Mononuclear cell (primary cell): ENCODE results near the gene ZNF627. TPM values are rescaled to one million over a fixed set of nuclear protein-coding genes. Genes with fewer than 3 reads are reported as not detected.
"Not testable (repeated sequence)": the region's sequence is repeated elsewhere in the genome, so short reads cannot be mapped to it uniquely, and the experiment has no call there.

Experiments
- H3K27me3 ChIP-seq: 2 replicates; pipeline ENCODE4 v1.6.0; 2011; ENCODE audit warnings: low read length, control low read depth; ENCODE audit not compliant: insufficient read depth
- H3K4me1 ChIP-seq: 2 replicates; pipeline ENCODE4 v1.5.1; 2011; ENCODE audit warnings: mild to moderate bottlenecking, low read length, control low read depth; ENCODE audit not compliant: insufficient read depth
- H3K4me3 ChIP-seq: 2 replicates; pipeline ENCODE4 v1.5.1; 2011; ENCODE audit warnings: mild to moderate bottlenecking, low read length, moderate library complexity
- H3K9me3 ChIP-seq: 2 replicates; pipeline ENCODE4 v1.5.1; 2011; ENCODE audit warnings: low read depth, mild to moderate bottlenecking, control low read depth, low read length
- total RNA-seq: library from RNA; depleted of rRNA; stranded (reverse); fragments of >200 nt; gene quantifications from one replicate; pipeline ENCODE4 v1.2.3, GENCODE V29; 2012

ZNF627 gene
- total RNA-seq, 1 donor, result 11.5 TPM

DNA sequence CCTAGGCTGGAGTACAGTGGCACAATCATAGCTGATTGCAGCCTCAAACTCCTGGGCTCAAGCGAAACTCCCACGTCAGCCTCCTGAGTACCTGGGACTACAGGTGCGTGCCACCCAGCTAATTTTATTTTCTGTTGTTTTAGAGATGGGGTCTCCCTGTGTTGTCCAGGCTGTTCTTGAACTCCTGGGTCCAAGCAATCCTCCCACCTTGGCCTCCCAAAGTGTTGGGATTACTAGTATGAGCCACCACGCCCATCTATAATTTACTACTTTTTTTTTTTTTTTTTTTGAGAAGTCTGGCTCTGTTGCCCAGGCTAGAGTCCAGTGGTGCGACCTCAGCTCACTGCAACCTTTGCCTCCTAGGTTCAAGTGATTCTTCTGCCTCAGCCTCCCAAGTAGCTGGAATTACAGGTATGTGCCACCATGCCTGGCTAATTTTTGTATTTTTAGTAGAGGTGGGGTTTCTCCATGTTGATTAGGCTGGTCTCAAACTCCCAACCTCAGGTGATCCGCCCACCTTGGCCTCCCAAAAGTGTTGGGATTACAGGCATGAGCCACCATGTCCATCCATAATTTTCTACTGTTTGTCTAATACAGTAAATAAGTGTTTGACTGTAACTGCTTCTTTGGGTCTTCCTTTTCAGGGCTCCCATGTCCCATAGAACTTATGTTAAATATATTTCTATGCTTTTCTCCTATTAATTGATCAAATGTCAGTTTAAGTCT, 33.0 kb upstream of the ZNF627 start:
- H3K27me3 ChIP-seq, result not testable (repeated sequence)

DNA sequence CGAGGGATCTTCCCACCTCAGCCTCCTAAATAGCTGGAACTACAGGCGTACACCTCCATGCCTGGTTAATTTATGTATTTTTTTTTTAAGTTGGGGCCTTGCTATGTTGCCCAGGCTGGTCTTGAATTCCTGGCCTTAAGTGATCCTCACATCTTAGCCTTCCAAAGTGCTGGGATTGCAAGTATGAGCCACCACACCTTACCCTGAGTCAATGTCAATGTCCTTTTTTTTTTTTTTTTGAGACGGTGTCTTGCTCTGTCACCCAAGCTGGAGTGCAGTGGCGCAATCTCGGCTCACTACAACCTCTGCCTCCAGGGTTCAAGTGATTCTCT, 31.7 kb upstream of the ZNF627 start:
- not testable (repeated sequence) for H3K27me3 ChIP-seq, H3K4me3 ChIP-seq, H3K9me3 ChIP-seq
- peaks cover 41% of the 10 kb centered on the region for H3K4me1 ChIP-seq

More for the DNA sequence above, 33.0 kb upstream of the ZNF627 start:
- H3K4me3 ChIP-seq, H3K9me3 ChIP-seq: not testable (repeated sequence)
- peaks cover 49% of the 10 kb centered on the region for H3K4me1 ChIP-seq

DNA sequence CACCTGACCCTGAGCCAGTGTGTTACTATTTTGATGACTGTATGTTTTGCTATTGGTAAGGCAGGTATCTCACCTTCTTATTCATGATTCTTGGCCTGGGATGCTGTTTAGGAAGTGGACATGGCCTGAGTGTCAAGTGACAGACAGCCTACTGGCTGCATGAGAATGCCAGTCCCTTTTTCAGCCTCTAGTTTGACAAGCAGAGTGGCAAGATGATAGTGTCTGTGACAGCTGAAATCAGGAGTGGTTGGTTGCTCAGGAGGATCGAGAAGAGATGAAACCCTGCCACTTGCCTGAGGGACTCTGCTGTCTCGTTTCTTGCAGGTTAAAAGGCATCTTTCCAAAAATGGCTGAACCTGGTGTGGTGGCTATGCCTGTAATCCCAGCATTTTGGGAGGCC, 31.1 kb upstream of the ZNF627 start:
- Histone ChIP-seq H3K4me3 (no peak overlapping the region), H3K9me3 (no peaks in the 10 kb centered on the region), H3K4me1 (peaks cover 36% of the 10 kb centered on the region), H3K27me3 (no peaks in the 10 kb centered on the region)

DNA sequence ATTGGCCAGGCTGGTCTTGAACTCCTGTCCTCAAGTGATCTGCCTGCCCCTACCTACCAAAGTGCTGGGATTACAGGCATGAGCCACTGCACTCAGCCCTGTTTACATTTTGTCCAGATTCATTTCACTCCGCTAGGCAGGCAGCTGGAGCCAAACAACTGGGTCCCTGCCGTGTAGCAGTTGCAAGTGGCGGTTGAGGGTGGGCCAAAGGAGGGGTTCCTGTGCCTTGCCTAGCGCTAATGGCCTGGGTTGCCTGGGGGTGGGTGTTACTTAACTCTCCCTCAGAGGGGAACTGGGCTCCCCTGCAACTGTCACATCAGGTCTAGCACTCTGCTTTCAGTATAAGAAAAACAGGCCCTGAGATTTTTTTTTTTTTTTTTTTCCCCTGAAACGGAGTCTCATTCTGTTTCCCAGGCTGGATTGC, 27.2 kb upstream of the ZNF627 start:
- Histone ChIP-seq H3K4me1 (peaks cover 27% of the 10 kb centered on the region), H3K9me3 (no peaks in the 10 kb centered on the region), H3K4me3 (no peak overlapping the region), H3K27me3 (no peaks in the 10 kb centered on the region)

DNA sequence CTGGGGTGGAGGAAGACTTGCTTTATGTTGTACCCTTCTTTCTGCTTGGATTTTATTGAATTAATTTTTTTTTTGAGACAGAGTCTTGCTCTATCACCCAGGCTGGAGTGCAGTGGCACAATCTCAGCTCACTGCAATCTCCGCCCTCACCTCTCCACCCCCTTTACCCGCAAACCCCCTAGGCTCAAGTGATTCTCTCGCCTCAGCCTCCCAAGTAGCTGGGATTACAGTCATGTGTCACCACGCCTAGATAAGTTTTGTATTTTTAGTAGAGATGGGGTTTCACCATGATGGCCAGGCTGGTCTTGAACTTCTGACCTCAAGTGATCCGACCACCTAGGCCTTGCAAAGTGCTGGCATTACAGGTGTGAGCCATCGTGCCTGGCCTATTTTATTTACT, 23.9 kb upstream of the ZNF627 start:
- H3K9me3 ChIP-seq, H3K4me3 ChIP-seq, H3K27me3 ChIP-seq: not testable (repeated sequence)
- peaks cover 30% of the 10 kb centered on the region for H3K4me1 ChIP-seq

DNA sequence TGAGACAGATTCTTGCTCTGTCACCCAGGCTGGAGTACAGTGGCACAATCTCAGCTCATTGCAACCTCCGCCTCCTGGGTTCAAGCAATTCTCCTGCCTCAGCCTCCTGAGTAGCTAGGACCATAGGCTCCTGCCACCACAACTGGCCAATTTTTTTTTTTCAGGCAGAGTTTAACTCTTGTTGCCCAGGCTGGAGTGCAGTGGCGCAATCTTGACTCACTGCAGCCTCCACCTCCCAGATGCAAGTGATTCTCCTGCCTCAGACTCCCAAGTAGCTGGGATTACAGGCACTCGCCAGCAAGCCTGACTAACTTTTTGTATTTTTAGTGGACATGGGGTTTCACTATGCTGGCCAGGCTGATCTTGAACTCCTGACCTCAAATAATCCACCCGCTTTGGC, 23.5 kb upstream of the ZNF627 start:
- not testable (repeated sequence) for H3K4me3 ChIP-seq, H3K27me3 ChIP-seq, H3K9me3 ChIP-seq
- H3K4me1 ChIP-seq, result peaks cover 30% of the 10 kb centered on the region

DNA sequence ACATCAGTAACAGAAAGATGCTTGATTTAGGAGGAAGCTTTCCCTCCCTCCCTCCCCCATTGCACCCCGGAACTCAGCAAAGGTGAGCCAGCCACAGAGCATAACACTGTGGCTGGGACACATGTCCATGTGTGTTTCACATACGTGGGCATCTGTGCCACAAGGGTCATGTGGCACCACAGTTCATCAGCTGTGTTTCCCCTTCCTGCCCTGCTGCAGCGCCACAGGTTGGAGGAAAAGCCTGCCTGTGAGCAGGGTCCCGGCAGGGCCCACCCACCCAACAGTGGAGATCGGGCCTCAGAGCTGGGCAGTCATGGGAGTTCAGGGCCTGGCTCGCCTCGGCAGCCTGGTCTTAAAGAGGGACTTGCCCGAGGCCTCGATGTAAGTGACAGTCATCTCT, 22.6 kb upstream of the ZNF627 start:
- Histone ChIP-seq H3K4me3 (no peak overlapping the region), H3K27me3 (no peaks in the 10 kb centered on the region), H3K4me1 (peaks cover 34% of the 10 kb centered on the region), H3K9me3 (no peaks in the 10 kb centered on the region)

DNA sequence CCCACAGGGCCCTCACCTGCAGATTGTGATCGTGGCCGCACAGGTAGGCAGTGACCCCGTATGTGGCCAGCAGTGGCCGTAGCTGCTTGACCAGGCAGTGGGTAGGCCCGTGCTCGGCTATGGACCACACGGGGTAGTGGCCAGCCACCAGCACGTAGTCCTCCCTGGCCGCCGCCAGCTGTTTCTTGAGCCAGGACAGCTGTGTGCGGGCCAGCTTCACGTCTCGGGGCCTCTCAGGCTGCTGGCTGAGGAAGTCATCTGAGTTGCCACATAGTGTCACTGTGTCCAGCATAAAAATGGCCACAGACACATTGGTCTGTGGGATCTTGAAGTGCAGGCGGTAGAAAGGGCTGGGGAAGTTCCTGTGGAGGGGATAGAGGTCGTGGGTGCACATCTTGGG, 21.1 kb upstream of the ZNF627 start:
- no peaks in the 10 kb centered on the region for H3K9me3 ChIP-seq
- no peaks in the 10 kb centered on the region for H3K27me3 ChIP-seq
- no peak overlapping the region for H3K4me3 ChIP-seq
- H3K4me1 ChIP-seq, result peaks cover 45% of the 10 kb centered on the region

DNA sequence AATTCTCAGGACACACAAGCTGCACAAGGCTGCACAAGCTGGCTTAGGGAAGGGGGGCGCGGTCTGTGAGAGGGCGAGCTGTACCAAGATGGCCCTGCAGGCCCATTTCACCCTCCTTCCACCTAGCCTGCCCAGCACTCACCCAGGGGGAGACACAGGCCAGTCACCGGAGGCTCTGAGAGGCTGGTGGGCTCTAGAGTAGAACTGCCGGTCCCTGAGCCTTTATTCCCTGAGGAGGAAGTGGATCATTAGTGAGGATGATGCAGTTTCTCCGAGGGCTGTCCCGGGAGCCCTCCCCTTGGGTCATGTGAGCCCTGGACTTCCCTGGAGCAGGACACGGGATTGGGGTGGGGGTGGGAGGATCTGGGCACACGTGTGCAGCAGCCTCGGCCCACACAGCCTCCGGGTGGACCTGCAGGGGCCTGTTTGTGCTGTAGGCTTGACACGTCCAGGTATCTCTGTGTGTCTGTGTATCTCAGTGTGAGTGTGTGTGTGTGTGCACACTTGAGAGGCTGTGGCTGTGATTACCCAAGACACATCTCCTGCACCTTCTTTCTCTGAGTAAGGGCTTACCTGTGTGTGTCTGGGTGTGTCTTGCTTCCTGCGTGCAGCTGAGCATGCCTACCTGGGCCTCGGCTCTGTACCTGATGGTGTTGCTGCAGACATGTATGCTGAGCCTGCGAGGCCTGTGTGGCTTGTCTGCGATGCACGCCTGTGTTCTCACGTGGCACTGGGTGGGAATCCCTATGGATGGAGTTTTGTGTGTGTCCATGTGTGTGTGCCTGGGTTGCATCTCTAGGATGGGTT, 19.6 kb upstream of the ZNF627 start, which contains the start of gene ACP5:
Gene ACP5, minus strand, starts transcription at position 195 of the 807 bp plus-strand sequence. CDS start 328 bp downstream, outside the sequence.
- peak within 1 kb of the TSS; percentile 41 for H3K4me3 ChIP-seq
- no peaks in the 10 kb centered on the region for H3K9me3 ChIP-seq
- no peaks in the 10 kb centered on the region for H3K27me3 ChIP-seq
- peaks cover 59% of the 10 kb centered on the region for H3K4me1 ChIP-seq

DNA sequence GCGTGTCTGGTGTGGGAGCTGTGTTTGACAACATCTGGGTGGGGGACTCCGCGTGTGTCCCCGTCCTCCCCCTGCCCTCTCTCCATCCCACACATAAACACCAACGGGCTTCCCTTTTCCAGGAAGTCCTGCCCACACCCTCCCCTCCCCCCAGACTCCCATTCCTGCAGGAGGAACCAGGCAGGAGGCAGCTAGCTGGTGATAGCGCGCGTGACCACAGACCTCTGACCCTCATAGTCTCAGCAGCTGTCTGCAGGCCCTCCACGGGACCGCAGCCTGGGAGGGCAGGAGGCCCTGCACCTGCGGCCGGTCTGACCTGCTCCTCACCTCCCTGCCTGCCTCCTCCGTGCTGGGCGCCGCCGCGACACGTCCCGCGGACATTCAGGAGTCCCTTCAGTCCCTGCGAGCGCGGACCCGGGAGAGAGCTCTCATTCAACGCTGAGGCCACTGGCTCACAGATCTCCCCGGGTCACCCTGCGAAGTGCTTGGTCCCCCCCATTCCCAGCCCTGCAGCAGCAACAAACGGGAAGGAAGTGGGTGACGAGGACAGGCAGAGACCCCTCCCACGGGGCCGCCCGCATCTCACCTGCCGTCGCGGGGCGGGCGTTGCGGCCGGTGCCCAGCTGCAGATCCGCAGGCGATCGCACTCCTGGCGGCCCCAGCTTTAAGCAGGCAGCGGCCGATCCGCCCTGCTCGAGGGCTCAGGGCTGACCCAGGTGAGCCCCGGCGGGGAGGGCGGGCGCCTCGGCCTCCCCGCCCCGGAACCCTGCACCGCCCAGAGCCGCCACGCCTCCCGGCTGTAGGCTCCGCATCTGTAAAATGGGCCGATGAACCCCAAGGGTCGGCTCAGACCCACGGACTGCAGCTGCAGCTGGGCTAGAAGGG, 18.8 kb upstream of the ZNF627 start:
- Histone ChIP-seq H3K9me3 (no peaks in the 10 kb centered on the region), H3K4me1 (peaks cover 67% of the 10 kb centered on the region), H3K27me3 (no peaks in the 10 kb centered on the region), H3K4me3 (peak overlapping the region; percentile 41)

DNA sequence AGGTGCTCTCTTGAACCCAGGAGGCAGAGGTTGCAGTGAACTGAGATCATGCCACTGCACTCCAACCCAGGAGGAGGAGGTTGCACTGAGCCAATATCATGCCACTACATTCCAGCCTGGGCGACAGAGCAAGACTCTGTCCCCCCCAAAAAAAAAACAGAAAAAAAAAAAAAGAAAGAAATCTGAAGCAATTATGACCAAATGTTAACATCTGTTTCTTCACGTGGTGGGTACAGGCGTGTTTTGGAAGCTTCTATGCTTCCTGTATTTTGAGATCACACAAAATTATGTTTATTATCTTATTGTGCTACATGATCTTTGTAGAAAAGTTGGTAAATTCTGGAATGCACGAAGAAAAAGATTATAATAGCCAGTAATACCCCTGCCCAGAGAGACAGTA, 17.2 kb upstream of the ZNF627 start:
- H3K4me3 ChIP-seq, result no peak overlapping the region
- H3K4me1 ChIP-seq, result peaks cover 83% of the 10 kb centered on the region
- no peaks in the 10 kb centered on the region for H3K27me3 ChIP-seq
- H3K9me3 ChIP-seq, result no peaks in the 10 kb centered on the region

DNA sequence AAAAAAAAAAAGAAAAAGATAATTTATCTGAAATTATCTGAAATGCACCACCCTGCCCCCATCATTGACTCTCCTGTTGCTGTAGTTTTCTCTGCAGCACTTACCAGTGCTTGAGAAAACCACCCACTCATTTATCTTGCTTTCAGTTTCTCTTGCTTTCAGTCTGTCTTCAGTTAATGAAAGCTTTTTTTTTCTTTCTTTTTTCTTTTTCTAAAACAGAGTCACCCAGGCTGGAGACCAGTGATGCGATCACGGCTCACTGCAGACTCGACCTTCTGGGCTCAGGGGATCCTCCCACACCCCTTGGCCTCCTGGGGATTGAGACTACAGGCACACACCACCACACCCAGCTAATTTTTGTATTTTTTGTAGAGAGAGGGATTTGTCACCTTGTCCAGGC, 15.5 kb upstream of the ZNF627 start:
- H3K4me1 ChIP-seq, result peaks cover 76% of the 10 kb centered on the region
- H3K27me3 ChIP-seq, result no peaks in the 10 kb centered on the region
- no peaks in the 10 kb centered on the region for H3K9me3 ChIP-seq
- H3K4me3 ChIP-seq, result no peak overlapping the region

DNA sequence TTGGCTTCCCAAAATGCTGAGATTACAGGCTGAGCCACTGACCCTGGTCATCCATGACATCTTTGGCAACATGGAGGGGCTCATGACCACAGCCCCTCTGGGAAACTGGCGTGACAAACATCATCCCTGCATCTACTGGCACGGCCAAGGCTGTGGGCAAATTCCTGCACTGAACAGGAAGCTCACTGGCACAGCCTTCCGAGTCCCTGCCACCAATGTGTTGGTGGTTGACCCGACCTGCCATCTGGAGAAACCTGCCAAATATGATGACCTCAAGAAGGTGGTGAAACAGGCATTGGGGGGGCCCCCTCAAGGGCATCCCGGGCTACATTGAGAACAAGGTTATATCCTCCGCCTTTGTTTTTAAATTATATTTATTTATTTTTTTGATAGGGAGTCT, 11.0 kb upstream of the ZNF627 start:
- Histone ChIP-seq H3K4me3 (no peak overlapping the region), H3K4me1 (peaks cover 45% of the 10 kb centered on the region), H3K9me3 (no peaks in the 10 kb centered on the region), H3K27me3 (no peaks in the 10 kb centered on the region)

DNA sequence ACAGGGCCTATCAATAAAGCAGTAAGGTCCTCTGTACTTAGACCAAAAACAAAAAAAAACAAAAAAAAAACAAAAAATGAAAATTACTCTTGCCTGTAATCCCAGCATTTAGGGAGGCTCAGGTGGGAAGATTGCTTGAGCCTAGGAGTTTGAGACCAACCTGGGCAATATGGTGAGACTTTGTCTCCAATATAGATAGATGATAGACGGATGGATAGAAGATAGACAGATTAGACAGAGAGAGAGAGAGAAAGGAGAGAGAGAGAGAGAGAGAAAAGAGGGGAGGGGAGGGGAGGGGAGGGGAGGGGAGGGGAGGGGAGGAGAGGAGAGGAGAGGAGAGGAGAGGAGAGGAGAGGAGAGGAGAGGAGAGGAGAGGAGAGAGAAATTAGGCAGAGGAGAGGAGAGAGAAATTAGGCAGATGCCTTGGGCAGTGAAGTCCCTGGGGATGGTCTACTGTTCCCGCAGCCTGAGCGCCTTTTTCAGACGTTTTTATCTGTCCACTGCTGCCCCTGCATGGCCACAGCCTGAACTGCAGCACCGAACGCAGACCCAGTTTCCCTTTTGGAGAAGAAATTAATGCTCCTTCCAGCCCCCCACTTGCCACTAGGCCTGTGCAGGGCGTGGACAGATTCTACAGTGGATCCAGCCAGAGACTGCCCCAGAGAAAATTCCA, 9.8 kb upstream of the ZNF627 start:
- Histone ChIP-seq H3K4me1 (peaks cover 34% of the 10 kb centered on the region), H3K4me3 (no peak overlapping the region), H3K27me3 (no peaks in the 10 kb centered on the region), H3K9me3 (no peaks in the 10 kb centered on the region)
